GDM1 (cell line): Measurements from ENCODE around the gene ARL4D.

Source experiments
- DNase-seq: peaks from one replicate; lab custom pipeline; 2025; lab: John Stamatoyannopoulos, UW

Gene ARL4D

DNA sequence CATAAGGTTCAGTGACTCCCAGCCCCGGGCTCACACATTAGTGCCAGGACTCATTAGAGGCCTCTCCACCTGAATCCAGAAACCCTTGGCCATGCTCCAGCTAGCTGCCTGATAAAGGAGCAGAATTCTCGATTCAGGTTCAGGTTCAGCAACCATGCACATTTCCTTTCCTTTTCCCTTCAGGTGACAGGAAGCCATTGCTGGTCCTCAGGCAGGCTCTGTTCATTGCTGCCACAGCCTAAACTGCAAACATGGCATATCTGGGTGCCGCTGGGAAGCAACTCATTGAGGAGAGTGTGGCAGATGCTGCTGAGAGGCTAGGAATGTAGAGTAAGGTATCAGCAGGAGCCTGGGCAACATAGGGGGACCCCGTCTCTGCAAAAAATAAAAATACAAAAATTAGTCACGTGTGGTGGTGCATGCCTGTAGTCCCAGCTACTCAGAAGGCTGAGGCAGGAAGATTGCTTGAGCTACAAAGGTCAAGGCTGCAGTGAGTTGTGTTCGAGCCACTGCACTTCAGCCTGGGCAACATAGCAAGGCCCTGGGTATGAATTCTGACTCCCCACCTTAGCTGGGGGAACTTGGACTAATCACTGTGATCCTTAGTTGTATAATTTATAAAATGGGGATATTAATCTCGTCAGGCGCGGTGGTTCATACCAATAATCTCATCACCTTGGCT lies 28.7 kb downstream of the ARL4D start:
- DNase-seq: no peak

DNA sequence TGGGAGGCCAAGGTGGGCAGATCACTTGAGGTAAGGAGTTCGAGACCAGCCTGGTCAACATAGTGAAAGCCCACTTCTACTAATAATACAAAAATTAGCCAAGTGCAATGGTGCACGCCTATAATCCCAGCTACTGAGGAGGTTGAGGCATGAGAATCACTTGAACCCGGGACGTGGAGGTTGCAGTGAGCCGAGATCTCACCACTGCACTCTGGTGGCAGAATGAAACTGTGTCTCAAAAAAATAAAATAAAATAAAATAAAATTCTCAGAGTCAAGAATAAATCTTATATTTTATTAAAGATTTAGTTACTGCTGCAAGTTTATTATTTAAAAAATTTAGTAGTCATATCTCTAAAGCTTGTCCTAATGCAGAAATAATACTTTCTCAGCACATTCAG lies 29.7 kb downstream of the ARL4D start:
- no peak for DNase-seq

DNA sequence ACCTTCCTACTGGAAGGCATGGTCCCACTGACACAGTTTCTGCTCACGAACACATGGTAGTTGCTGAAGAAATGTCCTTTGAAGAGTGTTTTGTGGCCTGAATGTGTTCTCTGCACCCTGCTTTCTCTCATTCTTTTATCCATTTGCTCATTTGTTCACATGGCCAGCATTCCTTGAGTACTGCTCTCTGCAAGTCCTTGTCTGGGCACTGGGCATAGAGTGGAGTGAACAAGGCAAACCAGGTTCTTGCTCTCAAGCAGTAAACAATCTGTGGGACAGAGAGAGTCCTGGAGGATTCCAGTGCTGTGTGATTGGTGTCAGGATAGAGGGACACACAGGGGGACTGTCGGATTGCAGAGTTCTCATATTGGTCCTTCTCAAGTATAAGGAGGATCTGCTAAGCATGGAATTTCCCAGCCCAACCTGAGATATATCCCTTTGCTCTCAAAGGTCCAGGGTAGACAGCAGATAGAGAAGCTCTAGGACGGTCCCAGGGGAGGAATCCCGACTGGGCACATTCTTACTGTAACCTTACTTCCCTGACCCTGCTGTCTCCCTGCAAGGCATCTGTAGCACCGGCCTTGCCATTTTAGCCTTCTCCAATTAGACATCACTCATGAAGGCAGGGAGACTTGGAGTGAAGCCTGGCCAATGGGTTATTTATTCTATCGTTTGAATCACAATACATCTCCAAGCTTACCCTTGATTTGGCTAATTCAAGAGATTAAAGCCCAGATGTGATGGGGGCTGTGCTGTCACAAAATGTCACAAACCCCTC lies 32.3 kb downstream of the ARL4D start:
- no peak for DNase-seq

DNA sequence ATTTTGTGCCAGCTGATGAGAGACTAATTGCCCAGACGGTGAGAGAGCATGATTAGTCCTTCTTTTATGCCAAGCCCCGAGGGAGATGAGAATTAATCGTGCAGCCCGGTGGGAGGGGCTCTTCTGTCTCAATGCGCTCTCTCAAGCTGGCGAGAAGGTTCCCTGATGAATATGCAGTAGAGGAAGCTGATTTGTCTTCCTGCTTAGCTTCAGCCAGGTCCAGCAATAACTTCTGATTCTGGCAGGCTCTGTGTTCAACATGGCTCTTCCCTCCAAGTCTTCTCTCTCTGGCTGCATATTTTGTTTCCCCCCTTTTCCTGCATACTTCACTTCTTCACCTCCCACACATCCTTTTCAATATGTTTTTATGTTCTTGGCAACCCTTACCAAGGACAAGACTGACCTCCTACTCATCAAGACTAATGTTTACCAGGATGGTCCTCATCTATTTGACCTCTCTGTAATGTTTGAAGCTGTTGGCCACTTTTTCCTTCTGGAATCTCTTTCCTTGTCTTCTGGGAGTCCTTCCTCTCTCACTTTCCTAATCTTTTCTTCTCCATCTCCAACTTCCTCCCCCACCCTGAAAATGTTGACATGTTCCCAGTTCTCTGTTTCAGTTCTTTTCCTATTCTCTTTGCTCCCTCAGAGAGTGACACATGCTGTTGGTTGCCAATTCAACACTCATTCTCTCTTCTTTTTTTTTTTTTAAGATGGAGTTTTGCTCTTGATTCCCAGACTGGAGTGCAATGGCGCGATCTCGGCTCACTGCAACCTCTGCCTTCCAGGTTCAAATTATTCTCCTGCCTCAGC lies 33.1 kb downstream of the ARL4D start:
- no peak for DNase-seq

DNA sequence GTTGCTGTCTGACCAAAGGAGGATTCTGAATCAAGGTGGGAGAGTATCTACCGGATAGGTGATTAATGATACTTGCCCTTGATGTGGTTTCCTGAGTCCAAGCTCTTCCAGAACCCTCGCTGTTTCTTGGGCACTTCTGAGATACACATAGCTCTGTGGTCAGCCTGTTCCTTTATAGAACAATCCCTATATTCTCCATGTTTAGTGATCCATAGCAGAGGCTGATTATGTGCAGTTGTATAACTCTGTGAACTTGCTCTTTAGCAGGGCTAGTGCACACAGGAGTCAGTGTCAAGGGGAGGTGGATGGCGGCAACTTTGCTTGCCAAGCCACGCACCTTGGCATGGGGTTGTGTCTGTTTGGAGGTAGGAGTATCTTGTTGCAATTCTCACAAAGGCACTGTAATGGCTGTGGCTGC lies 36.1 kb downstream of the ARL4D start:
- no peak for DNase-seq

DNA sequence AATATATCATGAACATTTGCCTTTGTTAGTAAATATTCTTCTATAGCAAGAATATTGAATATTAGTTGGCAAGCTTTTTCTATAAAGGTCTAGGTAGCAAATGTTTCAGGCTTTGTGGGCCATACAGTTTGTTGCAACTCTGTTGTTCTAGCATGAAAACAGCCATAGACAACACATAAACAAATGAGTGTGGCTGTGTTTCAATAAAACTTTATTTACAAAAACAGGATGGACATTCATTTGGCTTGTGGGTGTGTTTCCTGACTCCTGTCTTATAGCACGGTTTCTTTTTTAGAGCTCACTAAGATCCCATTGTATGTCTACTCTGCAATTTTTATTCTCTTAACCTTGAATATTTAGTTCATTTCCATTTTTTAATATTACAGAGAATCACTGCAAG lies 39.0 kb downstream of the ARL4D start:
- DNase-seq: no peak

DNA sequence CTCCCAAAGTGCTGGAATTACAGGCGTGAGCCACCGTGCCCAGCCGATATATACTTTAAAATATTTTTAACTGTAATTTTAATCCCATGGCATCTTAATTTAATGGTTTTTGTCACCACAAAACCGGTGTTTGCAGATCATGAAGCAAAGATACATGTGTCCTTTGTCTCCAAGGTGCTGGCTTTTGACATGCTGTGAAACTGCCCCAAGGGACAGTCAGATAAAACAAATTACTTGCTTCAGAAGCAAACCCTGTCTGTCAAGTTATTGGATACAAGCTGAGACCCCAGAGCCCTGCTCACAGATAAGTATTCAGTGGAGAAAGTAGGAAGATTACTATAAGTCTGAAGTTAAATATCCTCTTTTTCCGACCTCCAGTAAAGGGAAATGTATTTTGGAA lies 39.8 kb downstream of the ARL4D start:
- no peak for DNase-seq

DNA sequence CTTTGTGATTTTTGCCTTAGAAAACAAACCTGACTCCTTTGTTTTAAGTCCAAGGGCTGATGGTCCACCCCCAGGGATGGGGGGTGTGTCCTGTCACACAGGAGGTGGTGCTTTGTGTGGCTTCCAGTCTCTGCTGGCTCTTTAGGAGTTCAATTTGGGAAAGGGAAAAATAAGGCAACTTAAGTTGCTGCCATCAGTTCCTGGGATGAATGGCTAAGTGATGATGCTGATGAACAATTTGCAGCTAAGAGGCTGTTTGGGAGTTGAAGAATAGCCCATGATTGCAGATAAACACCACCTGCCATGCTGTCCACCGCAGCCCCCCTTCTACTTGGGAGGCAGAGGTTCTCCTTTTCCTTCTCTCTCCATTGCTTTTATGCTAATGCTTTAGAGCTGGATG lies 40.2 kb downstream of the ARL4D start:
- no peak for DNase-seq

DNA sequence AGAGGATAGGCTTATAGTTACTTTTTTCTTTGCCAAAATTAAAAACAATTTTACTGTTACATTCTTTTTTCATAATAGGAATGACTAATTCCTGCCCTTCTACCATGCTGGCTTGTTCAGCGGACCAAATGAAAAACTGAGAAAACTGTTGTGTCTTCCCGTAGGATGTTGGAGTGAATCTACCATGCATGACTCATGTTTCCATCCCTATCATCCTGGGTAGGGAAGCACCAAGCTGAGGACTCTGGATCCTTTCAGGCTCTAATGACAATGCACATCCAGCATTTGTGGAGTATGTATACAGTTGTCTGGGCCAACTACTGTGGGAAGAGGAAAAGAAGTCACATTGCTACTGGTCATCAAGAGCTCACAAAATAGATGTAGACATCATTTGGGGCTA lies 43.9 kb downstream of the ARL4D start:
- no peak for DNase-seq

DNA sequence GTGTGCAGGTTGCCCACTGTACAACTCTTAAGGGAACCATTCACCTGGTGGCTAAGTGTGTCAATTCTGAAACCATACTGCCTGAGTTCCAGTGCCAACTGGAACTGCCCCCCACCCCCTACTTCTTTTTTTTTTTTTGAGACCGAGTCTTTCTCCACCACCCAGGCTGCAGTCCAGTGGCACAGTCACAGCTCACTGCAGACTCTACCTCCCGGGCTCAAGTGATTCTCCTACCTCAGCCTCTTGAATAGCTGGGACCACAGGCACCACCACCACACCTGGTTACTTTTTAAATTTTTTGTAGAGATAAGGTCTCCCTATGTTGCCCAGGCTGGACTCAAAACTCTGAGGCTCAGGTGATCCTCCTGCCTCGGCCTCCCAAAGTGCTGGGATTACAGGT lies 44.6 kb downstream of the ARL4D start:
- no peak for DNase-seq

DNA sequence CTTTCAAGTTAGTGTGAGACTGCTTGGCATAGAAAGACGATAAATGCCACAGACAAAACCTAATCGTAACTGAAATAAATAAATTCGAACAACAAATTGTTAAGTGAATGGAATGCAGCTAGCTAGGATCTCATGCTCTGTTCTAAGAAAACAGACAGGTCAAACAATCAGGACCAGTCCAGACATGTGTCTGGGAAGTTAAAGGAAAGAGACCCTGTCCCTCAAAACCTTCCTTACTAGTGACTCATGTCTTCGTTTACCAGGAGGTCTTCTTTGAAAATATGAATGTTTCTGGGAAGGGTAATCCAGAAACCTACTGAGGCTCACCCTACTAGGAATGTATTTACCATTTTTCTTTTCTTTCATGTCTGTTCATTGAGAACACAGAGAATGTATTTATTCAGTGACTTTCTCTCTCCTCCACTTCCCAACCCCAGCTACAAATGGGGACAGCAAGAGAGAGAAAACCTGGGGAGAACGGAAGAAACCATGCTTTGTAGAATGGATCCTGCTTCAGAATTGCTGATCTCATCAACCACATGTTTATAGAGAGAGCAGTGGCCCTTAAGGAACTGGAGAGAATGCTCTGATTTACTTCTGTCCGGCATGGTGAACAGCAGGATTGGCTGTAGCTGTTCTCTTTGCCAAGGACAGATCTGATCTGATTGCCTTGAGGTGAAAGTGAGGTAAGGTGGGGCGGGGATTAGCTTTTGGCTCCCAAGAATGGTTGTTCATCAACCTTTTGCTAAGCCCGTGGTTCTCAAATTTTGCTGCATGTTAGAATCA lies 45.6 kb downstream of the ARL4D start:
- DNase-seq: no peak

DNA sequence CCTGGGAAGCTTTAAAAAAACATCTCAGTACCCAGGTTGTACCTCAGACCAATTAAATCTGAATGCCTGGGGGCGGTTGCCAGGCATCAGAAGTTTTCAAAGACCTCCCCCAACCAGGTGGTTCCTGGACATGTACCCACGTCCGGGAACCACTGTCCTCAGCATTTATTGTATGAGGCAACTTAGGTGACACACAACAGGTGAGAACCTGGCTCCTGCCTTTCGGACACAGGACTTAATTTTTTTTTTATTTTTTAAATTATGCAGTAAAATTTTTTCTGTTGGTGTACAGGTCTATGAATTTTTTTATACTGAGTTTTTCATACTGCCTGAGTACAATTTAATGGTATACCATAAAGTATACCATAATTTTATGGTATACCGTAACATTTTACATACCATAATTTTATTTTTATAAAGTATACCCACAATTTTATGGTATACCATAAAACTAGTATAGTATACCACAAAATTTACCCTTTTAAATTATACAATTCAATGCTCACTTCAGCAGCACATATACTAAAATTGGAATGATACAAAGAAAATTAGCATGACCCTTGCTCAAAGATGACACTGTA lies 46.3 kb downstream of the ARL4D start:
- DNase-seq: no peak

DNA sequence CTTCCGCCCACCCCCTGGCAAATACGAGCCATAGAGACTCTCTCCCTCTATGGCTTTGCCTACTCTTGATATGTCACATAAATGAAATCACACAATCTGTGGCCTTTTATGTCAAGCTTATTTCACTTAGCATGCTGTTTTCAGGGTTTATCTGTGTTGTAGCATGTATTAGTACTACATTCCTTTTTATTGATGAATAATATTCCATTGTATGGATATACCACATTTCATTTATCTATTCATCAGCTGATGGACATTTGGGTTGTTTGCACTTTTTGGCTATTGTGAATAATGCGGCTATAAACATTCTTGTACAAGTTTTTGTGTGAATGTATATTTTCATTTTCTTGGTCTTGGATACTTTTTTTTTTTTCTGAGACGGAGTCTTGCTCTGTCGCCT lies 48.0 kb downstream of the ARL4D start:
- DNase-seq: no peak

DNA sequence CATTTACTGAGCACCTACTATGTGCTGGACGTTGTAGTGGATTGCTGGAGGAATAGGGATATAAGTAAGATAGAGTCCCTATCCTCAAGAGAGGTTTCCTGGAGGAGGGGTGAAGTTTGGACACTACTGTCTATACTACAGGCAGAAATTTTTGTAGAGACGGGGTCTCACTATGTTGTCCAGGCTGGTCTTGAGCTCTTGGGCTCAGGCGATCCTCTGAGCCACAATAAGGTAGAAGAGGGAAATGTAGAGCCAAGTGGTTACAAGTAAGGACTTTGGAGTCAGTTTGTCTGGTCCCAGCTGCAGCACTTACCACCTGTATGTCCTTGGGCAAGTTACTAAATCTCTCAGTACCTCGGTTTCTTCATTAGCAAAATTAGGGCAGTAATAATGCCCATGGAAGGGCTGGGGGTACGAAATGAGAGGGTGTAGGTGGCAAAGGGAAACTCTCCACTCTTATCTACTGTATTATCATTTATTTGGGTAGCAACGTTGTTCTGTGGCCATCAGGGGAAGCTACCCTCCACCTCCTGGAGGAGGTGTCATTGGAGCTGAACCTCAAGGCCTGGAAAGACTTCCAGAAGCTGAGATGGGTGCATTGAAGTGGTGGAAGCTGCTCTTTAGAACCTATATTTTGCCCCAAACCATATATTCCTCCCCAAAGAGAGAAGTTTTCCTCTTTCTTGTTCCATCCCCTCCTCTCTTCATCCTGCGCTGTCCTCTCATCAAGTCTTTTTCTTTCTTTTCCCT lies 50.1 kb downstream of the ARL4D start:
- no peak for DNase-seq

DNA sequence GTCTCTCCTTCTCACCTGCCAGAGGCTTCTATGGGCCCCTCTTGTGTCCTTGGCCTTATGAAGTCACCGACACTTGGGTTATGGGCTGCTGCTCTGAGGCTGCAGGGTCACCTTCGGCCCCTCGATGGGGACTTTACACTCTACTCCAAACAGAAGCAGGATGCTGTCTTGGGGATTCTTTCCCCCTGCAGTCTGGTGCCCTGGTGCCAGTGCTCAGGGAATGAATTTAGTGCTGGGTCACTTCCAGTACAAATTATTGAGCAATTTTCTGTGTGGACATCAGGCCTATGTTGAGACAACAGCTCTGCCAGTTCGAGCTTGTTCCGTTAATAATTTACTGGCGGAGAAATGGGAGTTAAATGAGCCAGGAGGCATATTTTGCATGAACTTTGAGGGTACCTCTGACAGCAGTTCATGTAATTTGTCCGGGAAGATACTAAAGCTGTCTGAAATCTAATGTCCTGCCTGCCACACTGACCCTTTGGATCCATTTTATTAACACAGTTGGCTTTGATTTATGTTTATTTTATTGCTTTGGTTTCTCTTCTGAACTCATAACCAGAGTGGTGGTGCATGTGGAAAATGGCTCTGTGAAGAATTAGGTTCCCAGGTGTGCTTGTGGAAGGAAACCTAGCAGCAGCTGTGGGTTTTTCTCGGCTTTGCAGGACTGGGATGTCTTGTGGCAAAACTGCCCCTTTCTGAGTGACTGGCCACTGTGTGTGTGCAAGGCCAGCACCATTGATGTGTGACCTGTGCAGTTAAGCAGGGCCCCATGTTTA lies 50.9 kb downstream of the ARL4D start:
- DNase-seq: no peak
